GM19452 (cell line): ENCODE measurements around the gene POLR3H.
"Not testable (repeated sequence)": the region's sequence is repeated elsewhere in the genome, so short reads cannot be mapped to it uniquely, and the experiment has no call there.

ENCODE experiments used
- ATAC-seq: cut with Tn5 transposase; IDR thresholded peaks from one replicate; pipeline ENCODE4 v1.9.1; 2021; ENCODE audit not compliant: unreplicated experiment

The POLR3H gene

DNA sequence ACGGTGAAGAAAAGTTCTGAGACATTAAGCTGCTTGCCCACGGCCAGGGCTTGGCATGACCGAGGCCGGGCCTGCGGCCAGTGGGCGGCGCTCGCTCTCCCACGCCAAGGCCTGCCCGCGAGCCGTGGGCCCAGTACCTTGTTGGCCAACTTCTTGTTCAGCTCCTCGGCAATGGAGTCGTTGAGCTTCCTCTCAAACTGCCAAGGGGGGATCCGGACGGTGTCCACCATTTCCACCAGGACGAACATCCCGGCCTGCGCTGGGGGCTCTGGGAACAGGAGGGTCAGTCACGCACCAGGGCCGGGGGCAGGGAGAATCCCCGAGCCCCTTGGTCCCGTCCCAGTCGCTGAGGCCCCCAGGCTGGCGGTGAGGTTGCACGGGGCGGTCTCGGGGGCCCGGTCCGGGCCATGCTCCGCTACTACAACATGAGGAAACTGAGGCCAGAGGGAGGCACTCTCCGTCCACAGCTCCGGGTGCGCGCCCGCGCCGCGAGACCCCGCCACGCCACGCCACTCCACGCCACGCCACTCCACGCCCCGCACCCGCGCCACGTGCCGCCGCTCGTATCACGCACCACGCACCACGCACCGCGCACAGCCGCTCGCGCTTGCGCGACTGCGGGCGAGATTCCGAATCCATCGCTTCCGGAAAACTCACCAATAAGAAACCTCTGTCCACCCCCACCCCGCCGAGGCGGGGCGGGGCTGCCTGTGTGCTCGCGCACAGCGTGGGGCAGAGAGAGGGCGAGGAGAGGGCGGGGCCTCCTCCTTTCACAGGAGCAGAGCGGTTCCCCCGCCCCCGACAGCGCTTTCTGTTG is at the start of gene POLR3H:
Gene POLR3H, minus strand, starts transcription at position 617 of the 817 bp plus-strand sequence. Its CDS starts 369 bp downstream, at position 248.
- peak; percentile 87 for ATAC-seq

DNA sequence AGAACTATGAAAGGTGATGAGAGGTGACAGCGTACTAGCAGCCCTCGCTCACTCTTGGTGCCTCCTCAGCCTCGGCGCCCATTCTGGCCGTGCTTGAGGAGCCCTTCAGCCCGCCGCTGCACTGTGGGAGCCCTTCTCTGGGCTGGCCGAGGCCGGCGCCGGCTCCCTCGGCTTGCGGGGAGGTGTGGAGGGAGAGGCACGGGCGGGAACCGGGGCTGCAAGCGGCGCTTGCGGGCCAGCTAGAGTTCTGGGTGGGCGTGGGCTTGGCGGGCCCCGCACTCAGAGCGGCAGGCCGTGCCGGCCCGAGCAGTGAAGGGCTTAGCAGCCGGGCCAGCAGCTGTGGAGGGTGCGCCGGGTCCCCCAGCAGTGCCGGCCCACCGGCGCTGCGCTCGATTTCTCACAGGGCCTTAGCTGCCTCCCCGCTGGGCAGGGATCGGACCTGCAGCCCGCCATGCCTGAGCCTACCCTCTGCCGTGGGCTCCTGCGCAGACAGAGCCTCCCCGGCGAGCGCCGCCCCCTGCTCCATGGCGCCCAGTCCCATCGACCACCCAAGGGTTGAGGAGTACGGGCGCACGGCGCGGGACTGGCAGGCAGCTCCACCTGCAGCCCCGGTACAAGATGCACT is 49.2 kb upstream of the POLR3H start:
- not testable (repeated sequence) for ATAC-seq

GRCh38 chr22:41589391-41590241 is 45.3 kb upstream of the POLR3H start, which contains the start of gene PMM1:
Gene PMM1 (minus strand): TSS chr22:41589840. CDS start chr22:41589805, 35 bp downstream.
- ATAC-seq, result peak; percentile 88

DNA sequence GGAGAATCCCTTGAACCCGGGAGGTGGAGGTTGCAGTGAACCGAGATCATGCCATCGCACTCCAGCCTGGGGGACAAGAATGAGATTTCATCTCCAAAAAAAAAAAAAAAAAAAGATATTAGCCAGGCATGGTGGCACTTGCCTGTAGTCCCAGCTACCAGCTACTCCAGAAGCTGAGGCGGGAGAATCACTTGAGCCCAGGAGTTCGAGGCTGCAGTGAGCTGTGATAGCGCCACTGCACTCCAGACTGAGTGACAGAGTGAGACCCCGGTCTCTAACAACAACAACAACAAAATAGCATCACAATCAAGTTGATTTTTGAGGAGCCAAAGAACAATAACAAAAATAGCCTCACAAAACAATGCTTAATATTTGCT is 43.1 kb upstream of the POLR3H start:
- ATAC-seq, result no peak

GRCh38 chr22:41585898-41586297 is 41.6 kb upstream of the POLR3H start:
- ATAC-seq, result no peak

- no peak for ATAC-seq
Measured at GRCh38 chr22:41584881-41585280, 40.6 kb upstream of the POLR3H start.

- ATAC-seq, result no peak
Measured at GRCh38 chr22:41582694-41583093, 38.4 kb upstream of the POLR3H start.

GRCh38 chr22:41579997-41580355 is 35.7 kb upstream of the POLR3H start:
- ATAC-seq, result no peak

DNA sequence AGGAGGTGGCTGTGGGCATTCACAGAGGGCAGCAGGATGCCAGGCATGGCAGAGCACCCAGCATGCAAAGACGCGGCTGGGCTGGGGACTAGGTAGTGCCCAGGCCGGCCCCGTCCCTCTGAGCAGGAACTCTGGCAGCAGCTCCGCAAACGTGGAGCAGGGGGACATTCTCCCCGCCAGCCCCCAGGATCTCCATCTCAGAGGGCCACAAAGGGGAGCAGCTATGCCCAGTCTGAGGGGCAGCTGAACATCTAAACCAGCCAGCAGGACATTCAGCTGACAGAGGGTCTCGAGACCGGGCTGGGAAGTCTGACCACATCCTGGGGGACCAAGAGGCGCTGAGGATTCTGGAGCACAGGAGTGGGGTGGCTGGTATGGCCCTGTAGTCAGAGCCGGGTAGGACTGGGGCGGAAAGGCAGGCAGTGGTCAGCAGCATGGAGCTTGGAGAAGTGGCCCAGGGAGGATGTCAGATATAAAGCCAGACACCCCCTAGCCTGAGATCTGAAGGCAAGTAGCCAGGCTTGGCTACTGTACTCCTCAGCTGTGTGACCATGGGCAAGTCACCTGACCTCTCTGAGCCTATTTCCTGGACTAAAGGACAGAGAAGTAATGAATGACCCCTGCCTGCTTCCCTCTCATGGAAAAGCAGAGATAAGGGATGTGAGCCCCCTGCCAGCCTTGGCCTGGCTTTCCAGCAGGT is 35.2 kb upstream of the POLR3H start:
- no peak for ATAC-seq

DNA sequence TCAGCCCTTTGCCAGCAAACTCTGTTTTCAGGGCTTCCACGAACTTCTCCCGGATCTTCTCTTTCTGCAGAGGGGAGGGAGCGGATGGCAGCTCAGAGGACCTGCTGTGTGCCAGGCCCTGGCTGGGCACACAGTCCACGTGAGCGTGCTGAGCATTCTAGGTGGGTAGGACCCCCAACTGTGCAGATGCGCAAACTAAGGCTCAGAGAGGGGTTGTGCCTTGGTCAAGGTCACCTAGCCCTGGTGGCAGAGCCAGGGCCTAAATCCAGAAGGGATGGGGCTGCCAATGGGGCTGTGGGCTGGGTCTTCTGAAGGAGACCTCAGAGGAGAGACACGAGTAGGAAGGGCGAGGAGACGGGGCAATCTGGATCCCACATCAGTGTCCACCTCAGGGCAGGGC is 34.5 kb upstream of the POLR3H start:
- no peak for ATAC-seq

DNA sequence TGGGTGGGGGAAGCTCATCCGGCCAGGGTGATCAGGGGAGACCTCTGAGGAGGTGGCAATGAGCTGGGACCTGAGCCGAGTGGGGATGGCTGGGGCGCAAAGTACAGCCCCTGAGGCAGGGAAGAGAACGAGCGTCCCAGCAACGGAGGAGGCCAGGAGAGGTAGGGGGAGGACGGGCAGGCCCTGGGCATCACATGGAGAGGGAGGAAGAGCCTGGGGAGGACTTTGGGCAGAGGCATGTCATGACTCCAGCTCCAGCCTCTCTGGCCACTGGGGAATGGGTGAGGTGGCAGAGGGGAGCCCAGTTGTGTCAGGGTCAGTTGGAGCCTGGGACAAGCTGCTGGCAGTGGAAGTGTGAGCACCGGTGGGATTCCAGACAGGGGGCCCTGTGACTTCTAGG is 33.8 kb upstream of the POLR3H start:
- ATAC-seq, result no peak

DNA sequence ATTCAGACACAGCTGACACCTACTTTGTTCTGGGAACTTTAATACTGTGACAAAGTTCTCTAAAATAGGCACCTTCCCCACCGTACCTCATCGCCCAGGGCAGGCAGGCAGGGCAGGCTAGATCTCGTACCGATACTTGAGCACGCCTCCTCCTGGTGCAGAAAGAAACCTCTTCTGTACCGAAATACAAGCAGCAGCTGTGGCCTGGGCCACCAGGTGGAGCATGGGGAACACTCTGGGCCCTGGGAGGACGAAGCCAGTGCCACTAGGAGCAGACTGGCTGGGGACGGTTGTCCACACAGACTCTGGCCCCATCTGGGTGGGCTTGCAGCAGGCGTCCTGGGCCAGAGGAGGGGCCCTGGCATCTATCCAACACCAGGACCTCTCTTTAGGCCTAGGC is 32.6 kb upstream of the POLR3H start:
- ATAC-seq, result no peak

DNA sequence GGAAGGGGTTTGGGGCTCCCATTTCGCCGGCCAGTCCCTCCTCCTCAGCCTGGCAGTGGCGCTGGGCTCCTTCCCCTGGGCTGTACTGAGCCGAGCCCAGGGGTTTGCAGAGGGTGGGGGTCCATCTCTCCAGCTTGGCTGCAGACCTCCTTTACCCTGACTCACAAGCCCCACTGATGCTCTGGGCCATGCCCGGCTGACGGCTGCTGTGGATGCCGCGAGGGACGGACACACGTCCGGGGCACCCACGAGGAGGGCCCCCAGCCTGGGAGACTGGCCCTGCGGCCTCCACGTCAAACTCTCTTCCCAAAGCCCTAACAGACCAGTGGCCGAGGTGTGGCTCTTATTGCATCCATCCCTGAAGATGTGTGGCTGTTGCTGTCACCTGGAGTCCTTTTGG is 31.3 kb upstream of the POLR3H start:
- no peak for ATAC-seq

GRCh38 chr22:41574847-41575381 is 30.6 kb upstream of the POLR3H start:
- no peak for ATAC-seq

- no peak for ATAC-seq
Measured at GRCh38 chr22:41573677-41574076, 29.4 kb upstream of the POLR3H start.

- not testable (repeated sequence) for ATAC-seq
Measured at GRCh38 chr22:41572305-41572704, 28.0 kb upstream of the POLR3H start.

- ATAC-seq, result no peak
Measured at GRCh38 chr22:41571786-41572185, 27.5 kb upstream of the POLR3H start.

GRCh38 chr22:41570221-41570620 is 26.0 kb upstream of the POLR3H start:
- ATAC-seq, result no peak

DNA sequence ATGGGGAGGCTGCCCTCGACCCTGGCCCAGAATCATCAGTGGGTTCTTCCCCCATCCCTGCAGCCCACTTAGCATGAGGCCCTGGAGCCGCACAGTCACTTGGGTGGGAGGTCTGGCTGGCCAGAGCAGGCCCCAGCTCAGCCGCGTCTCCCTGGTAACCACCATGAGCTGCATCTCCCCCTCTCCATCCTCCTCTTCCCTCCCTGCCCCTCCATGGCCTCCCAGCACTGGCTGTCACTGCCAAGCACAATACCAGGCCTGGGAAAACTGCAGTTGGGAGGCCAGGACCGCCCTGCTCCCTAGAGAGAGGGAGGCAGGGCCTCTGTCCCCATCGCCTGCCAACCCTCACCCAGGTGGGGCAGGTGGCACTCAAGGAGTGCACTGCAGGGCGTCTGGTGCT is 24.5 kb upstream of the POLR3H start:
- ATAC-seq, result no peak

GRCh38 chr22:41567512-41567768 is 23.2 kb upstream of the POLR3H start:
- no peak for ATAC-seq
